Activated B cell treated with CpG ODN at 0.5 μM for 24 hours (primary cell): ENCODE results near the gene VSIG10L2. TPM values are rescaled to one million over a fixed set of nuclear protein-coding genes. Genes with fewer than 3 reads are reported as not detected.

ENCODE experiments used
- ATAC-seq: fragments of 200-7000 bp; cut with Tn5 transposase; one replicate; pipeline ENCODE4 v1.10.0; 2021; ENCODE audit warnings: low read depth, mild to moderate bottlenecking, moderate library complexity
- CTCF ChIA-PET: fragments of 350-600 bp; sonication (Branson Sonifier 250); formaldehyde crosslinking; loops from one replicate; lab custom pipeline; 2021; ENCODE audit warnings: antibody characterized with exemption; lab: Charles Lee
- POLR2A ChIA-PET: fragments of 350-600 bp; sonication (Branson Sonifier 250); formaldehyde crosslinking; loops from one replicate; lab custom pipeline; 2021; ENCODE audit warnings: antibody characterized with exemption; lab: Charles Lee
- DNase-seq: peaks from one replicate; pipeline ENCODE4 v3.0.0; 2022
- H3K27ac Mint-ChIP-seq: one replicate; pipeline ENCODE4 v1.8.0; 2020; ENCODE audit warnings: mixed read lengths
- H3K27me3 Mint-ChIP-seq: one replicate; pipeline ENCODE4 v1.8.0; 2021; ENCODE audit warnings: mixed read lengths
- H3K36me3 Mint-ChIP-seq: one replicate; pipeline ENCODE4 v1.8.0; 2021; ENCODE audit warnings: low read depth, mixed read lengths
- H3K4me1 Mint-ChIP-seq: one replicate; pipeline ENCODE4 v1.8.0; 2021; ENCODE audit warnings: mixed read lengths
- H3K4me3 Mint-ChIP-seq: one replicate; pipeline ENCODE4 v1.8.0; 2020; ENCODE audit warnings: mild to moderate bottlenecking, mixed read lengths
- H3K9me3 Mint-ChIP-seq: one replicate; pipeline ENCODE4 v1.8.0; 2020; ENCODE audit warnings: mixed read lengths
- intact Hi-C: fragments of 100-400 bp; cut with micrococcal nuclease; formaldehyde crosslinking; loops from one replicate; pipeline ENCODE4 v1.15.1; 2024
- total RNA-seq: library from RNA; stranded (reverse); gene quantifications from 2 replicates; pipeline ENCODE4 v1.2.3, GENCODE V29; 2022
- TF ChIP-seq, protein P1 (sequence below): fragments of 200-600 bp; IDR thresholded peaks from one replicate; pipeline ENCODE4 v1.8.0; 2022; ENCODE audit warnings: antibody characterized with exemption, mild to moderate bottlenecking

The VSIG10L2 gene
- total RNA-seq, 1 donor from 2014 or later: not detected

DNA sequence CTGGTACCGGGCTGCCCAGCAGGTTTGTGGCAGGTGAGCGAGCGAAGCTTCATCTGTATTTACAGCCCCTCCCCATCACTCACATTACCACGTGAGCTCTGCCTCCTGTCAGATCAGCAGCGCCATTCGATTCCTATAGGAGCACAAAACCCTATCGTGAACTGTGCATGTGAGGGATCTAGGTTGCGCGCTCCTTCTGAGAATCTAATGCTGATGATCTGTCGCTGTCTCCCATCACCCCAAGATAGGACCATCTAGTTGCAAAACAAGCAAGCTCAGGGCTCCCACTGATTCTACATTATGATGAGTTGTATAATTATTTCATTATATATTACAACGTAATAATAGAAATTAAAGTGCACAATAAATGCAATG is 15.8 kb upstream of the VSIG10L2 start:
- Mint-ChIP-seq H3K9me3 (no peaks in the 10 kb centered on the region), H3K27me3 (peaks cover 24% of the 10 kb centered on the region), H3K36me3 (no peaks in the 10 kb centered on the region), H3K4me1 (no peaks in the 10 kb centered on the region), H3K27ac (no peak overlapping the region), H3K4me3 (no peak overlapping the region)
- CTCF ChIA-PET: no interaction called here
- DNase-seq (no peak), ATAC-seq (no peak)
- POLR2A ChIA-PET: no interaction called here
- TF ChIP-seq, protein P1, sequence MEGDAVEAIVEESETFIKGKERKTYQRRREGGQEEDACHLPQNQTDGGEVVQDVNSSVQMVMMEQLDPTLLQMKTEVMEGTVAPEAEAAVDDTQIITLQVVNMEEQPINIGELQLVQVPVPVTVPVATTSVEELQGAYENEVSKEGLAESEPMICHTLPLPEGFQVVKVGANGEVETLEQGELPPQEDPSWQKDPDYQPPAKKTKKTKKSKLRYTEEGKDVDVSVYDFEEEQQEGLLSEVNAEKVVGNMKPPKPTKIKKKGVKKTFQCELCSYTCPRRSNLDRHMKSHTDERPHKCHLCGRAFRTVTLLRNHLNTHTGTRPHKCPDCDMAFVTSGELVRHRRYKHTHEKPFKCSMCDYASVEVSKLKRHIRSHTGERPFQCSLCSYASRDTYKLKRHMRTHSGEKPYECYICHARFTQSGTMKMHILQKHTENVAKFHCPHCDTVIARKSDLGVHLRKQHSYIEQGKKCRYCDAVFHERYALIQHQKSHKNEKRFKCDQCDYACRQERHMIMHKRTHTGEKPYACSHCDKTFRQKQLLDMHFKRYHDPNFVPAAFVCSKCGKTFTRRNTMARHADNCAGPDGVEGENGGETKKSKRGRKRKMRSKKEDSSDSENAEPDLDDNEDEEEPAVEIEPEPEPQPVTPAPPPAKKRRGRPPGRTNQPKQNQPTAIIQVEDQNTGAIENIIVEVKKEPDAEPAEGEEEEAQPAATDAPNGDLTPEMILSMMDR: no peak
- intact Hi-C loops: no loop called here

DNA sequence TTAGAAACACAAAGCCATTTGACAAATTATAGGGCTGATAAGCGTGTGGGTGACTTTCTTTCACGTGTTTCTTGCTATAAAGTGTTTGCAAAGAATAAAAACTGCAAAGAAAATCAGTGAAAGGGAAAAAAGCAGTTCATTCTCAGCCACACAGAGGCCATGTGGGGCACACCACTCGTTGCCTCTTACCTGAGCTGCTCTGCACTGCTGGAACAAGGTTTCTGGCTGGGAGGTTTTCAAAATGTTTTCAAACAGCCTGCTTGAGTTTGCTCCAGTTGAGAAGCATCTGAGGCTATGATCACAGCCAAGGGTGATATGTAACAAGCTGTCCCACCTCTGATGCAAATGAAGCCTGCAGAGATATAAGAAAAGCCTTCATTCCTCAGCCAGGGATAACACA is 14.7 kb upstream of the VSIG10L2 start:
- CTCF ChIA-PET: no interaction called here
- peaks cover 22% of the 10 kb centered on the region for H3K27me3 Mint-ChIP-seq
- H3K36me3 Mint-ChIP-seq: no peaks in the 10 kb centered on the region
- DNase-seq: no peak
- TF ChIP-seq, protein P1: no peak
- POLR2A ChIA-PET: no interaction called here
- H3K27ac Mint-ChIP-seq: no peak overlapping the region
- intact Hi-C loops: no loop called here
- no peak overlapping the region for H3K4me3 Mint-ChIP-seq
- no peak for ATAC-seq
- H3K9me3 Mint-ChIP-seq: no peaks in the 10 kb centered on the region
- H3K4me1 Mint-ChIP-seq: no peaks in the 10 kb centered on the region

DNA sequence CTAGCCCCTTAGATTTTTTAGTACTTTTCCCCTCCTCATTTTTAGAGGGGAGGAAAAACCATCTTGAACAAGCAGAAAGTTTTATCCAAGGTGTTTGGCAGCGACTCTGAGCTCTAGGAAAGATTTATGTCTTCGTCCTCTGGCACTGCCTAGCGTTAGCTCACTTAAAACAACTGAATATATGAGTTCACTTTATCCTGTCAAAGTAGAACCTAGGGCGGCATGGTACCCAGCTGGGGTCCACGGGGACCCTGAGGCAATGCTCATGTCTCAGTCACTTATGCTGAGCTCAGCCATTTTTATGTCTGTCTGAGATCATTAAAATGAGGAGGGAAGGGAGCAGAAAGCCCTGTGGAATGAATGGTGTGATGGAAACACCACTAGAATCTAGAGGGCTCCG is 14.2 kb upstream of the VSIG10L2 start:
- H3K4me1 Mint-ChIP-seq: no peaks in the 10 kb centered on the region
- POLR2A ChIA-PET: no interaction called here
- no peak for ATAC-seq
- H3K27me3 Mint-ChIP-seq: peaks cover 21% of the 10 kb centered on the region
- intact Hi-C loops: no loop called here
- DNase-seq: no peak
- H3K9me3 Mint-ChIP-seq: no peaks in the 10 kb centered on the region
- H3K4me3 Mint-ChIP-seq: no peak overlapping the region
- no peak overlapping the region for H3K27ac Mint-ChIP-seq
- TF ChIP-seq, protein P1: no peak
- H3K36me3 Mint-ChIP-seq: no peaks in the 10 kb centered on the region
- CTCF ChIA-PET: no interaction called here

DNA sequence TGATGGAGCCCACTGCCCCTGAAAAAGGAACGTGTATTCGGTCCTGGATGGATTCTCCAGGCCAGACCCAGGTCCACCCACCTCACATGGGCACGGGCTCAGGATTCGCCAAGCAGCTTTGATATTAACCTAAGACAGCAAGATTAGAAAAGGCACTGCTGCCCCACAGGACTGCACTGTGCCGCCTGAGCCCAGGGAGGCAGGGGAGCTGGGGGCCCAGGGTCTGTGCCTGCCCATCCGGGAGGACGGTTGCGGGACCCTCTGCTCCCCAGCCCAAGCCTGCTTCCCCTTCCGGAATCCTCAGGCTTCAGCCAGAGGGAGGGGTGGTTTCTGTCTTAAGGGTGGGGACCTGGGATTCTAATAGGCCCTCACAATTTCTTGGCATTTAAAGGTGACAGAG is 13.5 kb upstream of the VSIG10L2 start:
- H3K27ac Mint-ChIP-seq: no peak overlapping the region
- H3K4me1 Mint-ChIP-seq: no peaks in the 10 kb centered on the region
- H3K4me3 Mint-ChIP-seq: no peak overlapping the region
- TF ChIP-seq, protein P1: no peak
- peaks cover 20% of the 10 kb centered on the region for H3K27me3 Mint-ChIP-seq
- ATAC-seq: no peak
- DNase-seq: no peak
- H3K36me3 Mint-ChIP-seq: no peaks in the 10 kb centered on the region
- CTCF ChIA-PET: no interaction called here
- H3K9me3 Mint-ChIP-seq: no peaks in the 10 kb centered on the region
- POLR2A ChIA-PET: no interaction called here
- intact Hi-C loops: no loop called here

DNA sequence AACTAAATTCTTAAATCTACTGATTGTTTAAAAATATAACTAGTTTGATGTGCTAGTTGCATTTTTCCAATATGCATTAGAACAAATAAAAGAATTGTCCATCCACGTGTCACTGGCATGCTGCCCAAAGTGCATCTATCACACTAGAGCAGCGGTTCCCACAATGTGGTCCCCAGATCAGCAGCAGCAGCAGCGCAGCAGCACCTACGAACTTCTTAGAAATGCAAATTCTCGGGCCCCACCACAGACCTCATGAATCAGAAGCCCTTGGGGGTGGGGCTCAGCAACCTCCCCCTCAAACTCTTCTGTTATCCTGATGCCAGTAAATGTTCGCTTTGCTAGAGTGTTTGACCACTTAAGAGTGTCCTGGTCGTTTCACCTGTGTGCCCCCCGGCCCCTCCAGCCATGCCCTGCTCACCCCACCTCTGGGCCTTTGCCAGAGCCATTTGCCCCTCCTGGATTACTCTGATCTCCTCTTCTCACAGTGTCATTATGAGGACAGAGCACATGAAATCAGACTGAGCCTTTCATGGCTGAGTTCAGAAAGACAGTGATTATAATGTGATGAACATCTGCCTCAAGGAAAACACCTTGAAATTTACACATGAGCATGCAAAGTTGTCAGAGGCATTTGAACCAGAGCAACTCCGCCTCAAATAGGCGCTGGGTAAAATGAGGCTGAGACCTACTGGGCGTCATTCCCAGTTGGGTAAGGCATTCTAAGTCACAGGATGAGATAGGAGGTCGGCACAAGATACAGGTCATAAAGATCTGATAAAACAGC is 12.6 kb upstream of the VSIG10L2 start:
- H3K9me3 Mint-ChIP-seq: no peaks in the 10 kb centered on the region
- POLR2A ChIA-PET: no interaction called here
- H3K4me3 Mint-ChIP-seq: no peak overlapping the region
- CTCF ChIA-PET: no interaction called here
- peaks cover 20% of the 10 kb centered on the region for H3K27me3 Mint-ChIP-seq
- no peaks in the 10 kb centered on the region for H3K4me1 Mint-ChIP-seq
- no peak for DNase-seq
- TF ChIP-seq, protein P1: no peak
- intact Hi-C loops: no loop called here
- no peaks in the 10 kb centered on the region for H3K36me3 Mint-ChIP-seq
- no peak for ATAC-seq
- no peak overlapping the region for H3K27ac Mint-ChIP-seq
